GM19372 (cell line): ENCODE data around the gene COL21A1.
"Not testable (repeated sequence)": the region's sequence is repeated elsewhere in the genome, so short reads cannot be mapped to it uniquely, and the experiment has no call there.

Source experiments
- ATAC-seq: cut with Tn5 transposase; IDR thresholded peaks from one replicate; pipeline ENCODE4 v1.9.1; 2021; ENCODE audit warnings: mild to moderate bottlenecking, low read depth, moderate library complexity; ENCODE audit not compliant: unreplicated experiment

The COL21A1 gene

GRCh38 chr6:56025795-56026194 is 221.6 kb downstream of the COL21A1 start:
- no peak for ATAC-seq

DNA sequence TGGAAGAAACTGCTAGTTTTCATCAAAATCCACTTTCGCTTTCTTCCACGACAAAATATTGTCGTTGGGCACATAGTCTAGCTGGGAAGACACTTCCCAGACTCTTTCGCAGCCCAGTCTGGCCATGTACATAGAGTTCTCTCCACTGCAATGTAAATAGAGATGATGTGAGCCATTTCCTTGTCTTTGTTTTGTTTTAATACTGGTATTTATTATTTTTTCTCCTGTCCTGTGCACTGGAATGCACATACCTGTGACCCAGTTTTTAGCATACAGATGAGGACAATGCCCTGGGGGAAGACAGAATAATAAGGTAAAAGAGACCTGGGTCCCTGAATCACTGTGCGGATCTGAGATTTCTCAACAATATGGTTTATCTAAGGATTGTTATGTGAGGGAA is 222.4 kb downstream of the COL21A1 start:
- ATAC-seq = no peak

DNA sequence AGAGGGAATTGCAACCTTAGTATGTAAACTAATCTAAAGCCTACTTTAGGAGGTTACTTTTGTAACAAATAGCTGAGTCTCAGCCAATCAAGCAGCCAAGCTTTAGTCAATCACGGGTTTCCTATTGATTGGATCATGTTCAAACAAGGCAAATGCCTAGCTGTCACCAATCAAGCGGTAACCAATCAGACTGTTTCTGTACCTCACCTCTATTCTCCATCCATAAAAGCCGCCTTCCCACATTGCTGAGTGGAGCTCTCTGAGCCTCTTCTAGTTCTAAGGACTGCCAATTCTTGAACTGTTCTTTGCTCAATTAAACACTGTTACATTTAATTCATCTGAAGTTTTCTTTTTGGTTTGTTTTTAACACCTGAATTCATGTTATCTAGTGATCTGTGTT is 223.6 kb downstream of the COL21A1 start:
- no peak for ATAC-seq

DNA sequence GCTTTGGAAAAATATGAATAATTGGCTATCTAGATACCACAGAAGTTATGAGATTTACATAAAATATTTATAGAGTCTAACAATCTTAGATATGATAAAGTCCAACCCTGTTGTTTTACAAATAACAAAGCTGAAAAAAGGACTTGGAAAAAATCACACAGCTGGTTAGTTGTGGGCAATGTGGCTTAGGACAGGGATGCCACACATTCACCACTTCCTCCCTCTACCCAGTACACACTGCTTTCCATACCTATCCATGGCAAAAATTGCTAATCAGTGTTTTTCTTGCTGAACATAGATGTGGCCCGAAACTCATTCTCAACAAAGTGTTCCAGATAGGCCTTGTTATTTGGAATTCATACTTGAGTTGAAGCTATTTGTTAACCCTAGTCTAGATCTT is 224.7 kb downstream of the COL21A1 start:
- ATAC-seq = no peak

- ATAC-seq = no peak
These were observed 225.4 kb downstream of the COL21A1 start for GRCh38 chr6:56021943-56022342.

GRCh38 chr6:56019973-56020372 is 227.4 kb downstream of the COL21A1 start:
- no peak for ATAC-seq

DNA sequence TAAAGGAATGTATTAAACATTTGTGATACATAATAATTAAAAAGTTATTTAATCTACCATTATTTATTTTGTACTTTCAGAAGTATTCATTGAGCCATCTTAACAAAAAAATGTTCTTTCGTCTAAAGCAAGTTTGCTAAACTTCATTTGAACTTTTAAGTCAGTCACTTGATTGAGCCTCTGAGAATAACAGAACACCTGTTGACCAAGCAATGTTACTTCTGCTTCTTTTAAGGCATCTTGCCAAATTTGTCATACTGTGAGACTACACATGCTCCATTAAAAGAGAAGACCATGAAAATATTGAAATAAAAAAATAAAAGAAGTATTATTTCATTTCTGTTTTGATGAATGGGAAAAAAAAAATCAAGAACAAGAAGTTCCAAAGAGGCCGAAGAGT is 230.2 kb downstream of the COL21A1 start:
- ATAC-seq = no peak

DNA sequence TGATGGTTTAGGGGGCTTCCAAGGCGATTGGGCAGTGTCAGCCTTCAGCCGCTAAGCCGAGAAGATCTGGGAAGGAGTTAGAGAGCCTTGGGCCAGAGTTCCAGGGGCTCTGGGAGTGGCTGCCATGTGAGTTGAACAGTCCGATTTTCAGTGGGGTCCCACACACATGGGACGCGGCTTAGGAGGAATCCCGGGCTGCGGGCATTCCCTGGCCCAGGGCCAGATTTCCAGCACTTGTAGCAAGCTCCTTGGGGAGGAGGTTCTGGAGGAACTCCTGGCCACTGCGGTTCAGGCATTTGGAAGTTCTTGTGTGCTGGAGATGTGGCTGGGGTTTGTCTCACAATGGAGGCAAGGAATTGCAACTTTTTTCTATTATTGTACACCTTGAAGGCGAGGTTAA is 233.3 kb downstream of the COL21A1 start:
- ATAC-seq = not testable (repeated sequence)

- ATAC-seq = no peak
These were observed 237.7 kb downstream of the COL21A1 start for GRCh38 chr6:56009636-56010035.
